Nephron progenitor cell (in vitro differentiated cells): ENCODE measurements around the gene PRDM2.
"Not testable (repeated sequence)": the region's sequence is repeated elsewhere in the genome, so short reads cannot be mapped to it uniquely, and the experiment has no call there.

ENCODE experiments used
- DNase-seq: peaks from one replicate; pipeline ENCODE4 v3.0.0; 2021
- H3K27ac Mint-ChIP-seq: 2 replicates; pipeline ENCODE4 v1.8.0; 2021; ENCODE audit warnings: mild to moderate bottlenecking, moderate library complexity, mixed read lengths
- H3K27me3 Mint-ChIP-seq: 2 replicates; pipeline ENCODE4 v1.8.0; 2021; ENCODE audit warnings: mild to moderate bottlenecking, low read depth, mixed read lengths; ENCODE audit not compliant: poor library complexity
- H3K36me3 Mint-ChIP-seq: 2 replicates; pipeline ENCODE4 v1.8.0; 2021; ENCODE audit warnings: low read depth, mixed read lengths
- H3K4me1 Mint-ChIP-seq: 2 replicates; pipeline ENCODE4 v1.8.0; 2021; ENCODE audit warnings: mixed read lengths
- H3K4me3 Mint-ChIP-seq: 2 replicates; pipeline ENCODE4 v1.8.0; 2021; ENCODE audit warnings: mild to moderate bottlenecking, moderate library complexity, mixed read lengths
- H3K9me3 Mint-ChIP-seq: 2 replicates; pipeline ENCODE4 v1.8.0; 2021; ENCODE audit warnings: mild to moderate bottlenecking, moderate library complexity, mixed read lengths
- CTCF ChIP-seq: fragments of 200-600 bp; sonication (generic); IDR thresholded peaks from 2 replicates; pipeline ENCODE4 v1.5.0; 2021; ENCODE audit warnings: antibody characterized with exemption

Gene PRDM2

GRCh38 chr1:13679651-13680050, 20.3 kb upstream of the PRDM2 start:
- no peak overlapping the region for H3K4me3 Mint-ChIP-seq
- H3K36me3 Mint-ChIP-seq: no peaks in the 10 kb centered on the region
- no peak overlapping the region for H3K27ac Mint-ChIP-seq

GRCh38 chr1:13680609-13681008, 19.4 kb upstream of the PRDM2 start:
- not testable (repeated sequence) for H3K27ac Mint-ChIP-seq, DNase-seq, H3K36me3 Mint-ChIP-seq, H3K9me3 Mint-ChIP-seq, H3K4me1 Mint-ChIP-seq, H3K4me3 Mint-ChIP-seq
- peaks cover 31% of the 10 kb centered on the region for H3K27me3 Mint-ChIP-seq

More at GRCh38 chr1:13679651-13680050, 20.3 kb upstream of the PRDM2 start:
- no peak for DNase-seq
- Mint-ChIP-seq H3K27me3 (peaks cover 36% of the 10 kb centered on the region), H3K9me3 (no peaks in the 10 kb centered on the region), H3K4me1 (no peaks in the 10 kb centered on the region)
- no peak for TF ChIP-seq CTCF

GRCh38 chr1:13681921-13682320, 18.1 kb upstream of the PRDM2 start:
- H3K4me3 Mint-ChIP-seq: no peak overlapping the region
- no peak for DNase-seq
- H3K9me3 Mint-ChIP-seq: no peaks in the 10 kb centered on the region
- H3K27ac Mint-ChIP-seq: no peak overlapping the region
- no peak for TF ChIP-seq CTCF
- H3K4me1 Mint-ChIP-seq: no peaks in the 10 kb centered on the region
- H3K27me3 Mint-ChIP-seq: peaks cover 20% of the 10 kb centered on the region
- no peaks in the 10 kb centered on the region for H3K36me3 Mint-ChIP-seq

- Mint-ChIP-seq H3K27me3 (peaks cover 18% of the 10 kb centered on the region), H3K36me3 (no peaks in the 10 kb centered on the region), H3K4me3 (no peak overlapping the region), H3K9me3 (no peaks in the 10 kb centered on the region), H3K4me1 (no peaks in the 10 kb centered on the region), H3K27ac (no peak overlapping the region)
- DNase-seq: no peak
- no peak for TF ChIP-seq CTCF
Measured at GRCh38 chr1:13682444-13682843, 17.5 kb upstream of the PRDM2 start.

GRCh38 chr1:13683206-13683605, 16.8 kb upstream of the PRDM2 start:
- Mint-ChIP-seq H3K9me3 (no peaks in the 10 kb centered on the region), H3K4me1 (no peaks in the 10 kb centered on the region), H3K27me3 (peaks cover 19% of the 10 kb centered on the region), H3K27ac (no peak overlapping the region), H3K36me3 (no peaks in the 10 kb centered on the region), H3K4me3 (no peak overlapping the region)
- no peak for DNase-seq
- no peak for TF ChIP-seq CTCF

GRCh38 chr1:13687151-13687715, 12.8 kb upstream of the PRDM2 start:
- H3K36me3 Mint-ChIP-seq: no peaks in the 10 kb centered on the region
- no peak for TF ChIP-seq CTCF
- no peak for DNase-seq
- no peak overlapping the region for H3K27ac Mint-ChIP-seq
- peaks cover 22% of the 10 kb centered on the region for H3K27me3 Mint-ChIP-seq
- no peaks in the 10 kb centered on the region for H3K4me1 Mint-ChIP-seq
- peaks cover 15% of the 10 kb centered on the region for H3K9me3 Mint-ChIP-seq
- H3K4me3 Mint-ChIP-seq: no peak overlapping the region

GRCh38 chr1:13693094-13693493, 6.9 kb upstream of the PRDM2 start:
- H3K36me3 Mint-ChIP-seq, H3K4me3 Mint-ChIP-seq, H3K4me1 Mint-ChIP-seq, DNase-seq, H3K27ac Mint-ChIP-seq: not testable (repeated sequence)
- peaks cover 34% of the 10 kb centered on the region for H3K9me3 Mint-ChIP-seq
- H3K27me3 Mint-ChIP-seq: peaks cover 37% of the 10 kb centered on the region
